H1 (cell line): ENCODE data around the gene NDUFAF3. TPM values are rescaled to one million over a fixed set of nuclear protein-coding genes. Genes with fewer than 3 reads are reported as not detected.

ENCODE experiments used
- CHD7 ChIP-seq: fragments of 300-600 bp; sonication (generic); IDR thresholded peaks from 2 replicates; pipeline ENCODE4 v1.7.1; 2012; ENCODE audit warnings: low read length, moderate library complexity, mild to moderate bottlenecking, inconsistent platforms; ENCODE audit not compliant: insufficient replicate concordance
- EP300 ChIP-seq, 2 experiments: IDR thresholded peaks; 1 replicate in 1 of 2; 2 replicates in 1 of 2; pipeline ENCODE4 v1.6.1; 2011 to 2012; ENCODE audit warnings: low read depth in 2 of 2, low read length in 2 of 2, mild to moderate bottlenecking in 2 of 2, borderline replicate concordance in 1 of 2, inconsistent platforms in 1 of 2, moderate library complexity in 1 of 2
- GTF2F1 ChIP-seq: IDR thresholded peaks from 2 replicates; pipeline ENCODE4 v1.6.1; 2012; ENCODE audit warnings: low read depth, low read length, improper control_type of control experiment, borderline replicate concordance
- RFX5 ChIP-seq: IDR thresholded peaks from 2 replicates; pipeline ENCODE4 v1.6.1; 2011; ENCODE audit warnings: low read depth, low read length, improper control_type of control experiment, borderline replicate concordance
- polyA plus RNA-seq, 7 experiments: library from polyadenylated mRNA; depleted of rRNA in 3 of 7; stranded (reverse) in 5 of 7; unstranded in 2 of 7; fragments of >200 nt in 5 of 7; fragments of 200-250 nt in 2 of 7; gene quantifications; 1 replicate in 5 of 7; 2 replicates in 1 of 7; 4 replicates in 1 of 7; pipeline versions ENCODE4 v1.2.1 to v1.2.3, GENCODE V29; 2011 to 2013; ENCODE audit warnings: missing spikeins in 2 of 7, mixed read lengths in 2 of 7
- total RNA-seq: library from RNA; stranded (reverse); fragmentation: NEBNext Ultra II Directional; extraction: Animal tissue kit (Norgen Biotek cat#: 25700); gene quantifications from 2 replicates; pipeline ENCODE4 v1.2.1, GENCODE V29; 2021

Gene NDUFAF3
- total and polyA plus RNA-seq, 2 of the 8 experiments (the other 6 are each of a cell fraction or from before 2014, with no cell fraction given), result 27.8 to 45.5 TPM

GRCh38 chr3:48993834-48994233, 28.1 kb upstream of the NDUFAF3 start (continued):
- TF ChIP-seq CHD7 (no peak), GTF2F1 (no peak), RFX5 (no peak), EP300 (IDR thresholded peaks at IDR 0.05; ENCODE audit: borderline replicate concordance in 1 of 2, low read depth in 2 of 2, low read length in 2 of 2) (no peak)
